ENCODE measurements around the gene NPAS3.

The NPAS3 gene

GRCh38 chr14:33686218-33686617 lies 747.5 kb downstream of the NPAS3 start:
- H3K4me3 ChIP-seq (ENCODE audit: low read depth, low read length), result no peak overlapping the region
- no peak for TF ChIP-seq CTCF (IDR thresholded peaks at IDR 0.05; ENCODE audit: borderline replicate concordance, insufficient read depth, low read depth, low read length)

GRCh38 chr14:33686856-33687255 lies 748.2 kb downstream of the NPAS3 start:
- no peak overlapping the region for H3K4me3 ChIP-seq (ENCODE audit: low read depth, low read length)
- TF ChIP-seq CTCF (IDR thresholded peaks at IDR 0.05; ENCODE audit: borderline replicate concordance, insufficient read depth, low read depth, low read length), result no peak

GRCh38 chr14:33689680-33690079 lies 751.0 kb downstream of the NPAS3 start:
- no peak for TF ChIP-seq CTCF (IDR thresholded peaks at IDR 0.05; ENCODE audit: borderline replicate concordance, insufficient read depth, low read depth, low read length)

GRCh38 chr14:33691907-33692306 lies 753.2 kb downstream of the NPAS3 start:
- TF ChIP-seq CTCF (IDR thresholded peaks at IDR 0.05; ENCODE audit: borderline replicate concordance, insufficient read depth, low read depth, low read length), result no peak
- no peak overlapping the region for H3K4me3 ChIP-seq (ENCODE audit: low read depth, low read length)

More at GRCh38 chr14:33689680-33690079, 751.0 kb downstream of the NPAS3 start:
- H3K4me3 ChIP-seq (ENCODE audit: low read depth, low read length), result no peak overlapping the region

- no peak for TF ChIP-seq CTCF (IDR thresholded peaks at IDR 0.05; ENCODE audit: borderline replicate concordance, insufficient read depth, low read depth, low read length)
- no peak overlapping the region for H3K4me3 ChIP-seq (ENCODE audit: low read depth, low read length)
Observed at GRCh38 chr14:33692762-33693161, 754.1 kb downstream of the NPAS3 start.

- H3K4me3 ChIP-seq (ENCODE audit: low read depth, low read length), result no peak overlapping the region
- no peak for TF ChIP-seq CTCF (IDR thresholded peaks at IDR 0.05; ENCODE audit: borderline replicate concordance, insufficient read depth, low read depth, low read length)
Observed at GRCh38 chr14:33693237-33693636, 754.6 kb downstream of the NPAS3 start.

GRCh38 chr14:33696165-33696564 lies 757.5 kb downstream of the NPAS3 start:
- no peak for TF ChIP-seq CTCF (IDR thresholded peaks at IDR 0.05; ENCODE audit: borderline replicate concordance, insufficient read depth, low read depth, low read length)
- H3K4me3 ChIP-seq (ENCODE audit: low read depth, low read length), result no peak overlapping the region

Measured in GM12875 (cell line).